Transverse colon (tissue), 4 donors: Measurements from ENCODE around the gene TMEM44. TPM values are rescaled to one million over a fixed set of nuclear protein-coding genes. Genes with fewer than 3 reads are reported as not detected.
A peak's percentile ranks its signal among the peaks of the same experiment; 100 is the strongest.

ENCODE experiments used
- DNase-seq: peaks from one replicate; pipeline ENCODE4 v3.0.0-alpha.2; 2019
- H3K27ac ChIP-seq, 4 donors: fragments of 200-600 bp; sonication (generic); 2 replicates each; pipeline ENCODE4 v1.5.1; 2016 to 2018; ENCODE audit warnings: inconsistent platforms in 4 of 4
- H3K27me3 ChIP-seq: fragments of 200-600 bp; sonication (generic); 2 replicates; pipeline ENCODE4 v1.5.1; 2017; ENCODE audit warnings: inconsistent platforms
- H3K36me3 ChIP-seq, 4 donors: fragments of 200-600 bp; sonication (generic); 2 replicates each; pipeline ENCODE4 v1.5.1; 2017 to 2019; ENCODE audit warnings: inconsistent platforms in 4 of 4
- H3K4me1 ChIP-seq, 4 donors: fragments of 200-600 bp; sonication (generic); 2 replicates each; pipeline ENCODE4 v1.5.1; 2017 to 2020; ENCODE audit warnings: inconsistent platforms in 4 of 4
- H3K4me3 ChIP-seq, 4 donors: fragments of 200-600 bp; sonication (generic); 1 replicate in 1 of 4; 2 replicates in 3 of 4; pipeline versions ENCODE4 v1.5.1 to v1.6.1; 2017 to 2019; ENCODE audit warnings: inconsistent platforms in 4 of 4
- H3K9me3 ChIP-seq, 2 donors: fragments of 200-600 bp; sonication (generic); 2 replicates each; pipeline ENCODE4 v1.5.1; 2017 to 2019; ENCODE audit warnings: inconsistent platforms in 2 of 2
- EP300 ChIP-seq: sonication (generic); formaldehyde crosslinking; IDR thresholded peaks from one replicate; pipeline ENCODE4 v1.6.1; 2017; ENCODE audit warnings: antibody characterized with exemption, low read depth
- POLR2A ChIP-seq: fragments of 450-650 bp; IDR thresholded peaks from one replicate; pipeline ENCODE4 v1.6.1; 2016; ENCODE audit warnings: antibody characterized with exemption, mild to moderate bottlenecking, moderate library complexity
- POLR2AphosphoS5 ChIP-seq, 3 donors: sonication (generic); formaldehyde crosslinking; IDR thresholded peaks; one replicate each; pipeline ENCODE4 v1.6.1; 2016; ENCODE audit warnings: antibody characterized with exemption in 3 of 3
- WGBS, 2 donors: methylation state at CpG; one replicate each; pipeline ENCODE4 v1.1.5; 2018; ENCODE audit warnings: low coverage in 1 of 2; 5-methylcytosine and 5-hydroxymethylcytosine counted together
- in situ Hi-C, 4 donors: fragments of 200-750 bp; cut with MboI; loops; one replicate each; pipeline versions ENCODE4 v1.15.0 to v1.15.1; 2017; ENCODE audit warnings: low sequenced_read_pairs in 3 of 4, low pct_ligation_motif_present in 1 of 4, low pct_unique_long_range_greater_than_20kb in 1 of 4
- intact Hi-C: fragments of 100-400 bp; cut with DNase I; formaldehyde crosslinking; loops from one replicate; pipeline ENCODE4 v1.15.1; 2023; ENCODE audit warnings: low total_unique reads
- total RNA-seq, 4 donors: library from RNA; depleted of rRNA; stranded (reverse); fragments of >200 nt; gene quantifications; one replicate each; pipeline ENCODE4 v1.1.0, GENCODE V29; 2016
- TF ChIP-seq, protein P1 (sequence below), 5 experiments: fragments of 200-600 bp in 3 of 5; fragments of 450-650 bp in 2 of 5; sonication (generic) in 3 of 5; IDR thresholded peaks; 1 replicate in 2 of 5; 2 replicates in 3 of 5; pipeline ENCODE4 v1.5.1; 2016 to 2017; ENCODE audit warnings: antibody characterized with exemption in 5 of 5, inconsistent platforms in 3 of 5, mild to moderate bottlenecking in 2 of 5, moderate library complexity in 1 of 5

Gene TMEM44
- total RNA-seq, 4 donors from 2014 or later, result 52.0 to 101 (median 58.8) TPM

DNA sequence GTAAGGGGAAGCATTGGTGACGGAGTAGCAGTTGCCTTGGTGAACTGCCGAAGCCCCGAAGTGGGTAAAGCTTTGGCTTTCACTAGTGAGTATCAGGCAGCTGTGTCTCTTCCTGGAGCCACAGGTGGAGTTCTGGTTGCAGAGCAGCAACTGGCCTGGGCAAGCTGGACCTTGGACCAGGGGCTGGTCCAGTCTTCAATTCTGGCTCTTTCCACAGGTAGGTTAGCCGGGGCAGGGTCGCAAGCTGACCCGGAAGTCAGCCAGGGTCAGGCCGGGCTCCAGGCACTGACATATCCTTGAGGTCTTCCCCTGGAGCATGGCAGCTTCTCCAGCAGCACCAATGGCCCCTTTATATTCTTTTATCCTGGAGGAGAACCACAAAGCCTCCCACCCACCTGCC, 73.2 kb downstream of the TMEM44 start:
- Histone ChIP-seq H3K4me3 (no peak overlapping the region), H3K27ac (no peak overlapping the region), H3K27me3 (no peaks in the 10 kb centered on the region), H3K36me3 (no peaks in the 10 kb centered on the region), H3K9me3 (no peaks in the 10 kb centered on the region), H3K4me1 (no peaks in the 10 kb centered on the region)
- no peak for DNase-seq
- WGBS, 2 donors, result 96% methylated on average over 7 of the region's 7 CpGs; no CpG with 5 or more reads in 1 of the 2 donors
- no peak for TF ChIP-seq EP300
- no peak for TF ChIP-seq POLR2A
- TF ChIP-seq, protein P1, sequence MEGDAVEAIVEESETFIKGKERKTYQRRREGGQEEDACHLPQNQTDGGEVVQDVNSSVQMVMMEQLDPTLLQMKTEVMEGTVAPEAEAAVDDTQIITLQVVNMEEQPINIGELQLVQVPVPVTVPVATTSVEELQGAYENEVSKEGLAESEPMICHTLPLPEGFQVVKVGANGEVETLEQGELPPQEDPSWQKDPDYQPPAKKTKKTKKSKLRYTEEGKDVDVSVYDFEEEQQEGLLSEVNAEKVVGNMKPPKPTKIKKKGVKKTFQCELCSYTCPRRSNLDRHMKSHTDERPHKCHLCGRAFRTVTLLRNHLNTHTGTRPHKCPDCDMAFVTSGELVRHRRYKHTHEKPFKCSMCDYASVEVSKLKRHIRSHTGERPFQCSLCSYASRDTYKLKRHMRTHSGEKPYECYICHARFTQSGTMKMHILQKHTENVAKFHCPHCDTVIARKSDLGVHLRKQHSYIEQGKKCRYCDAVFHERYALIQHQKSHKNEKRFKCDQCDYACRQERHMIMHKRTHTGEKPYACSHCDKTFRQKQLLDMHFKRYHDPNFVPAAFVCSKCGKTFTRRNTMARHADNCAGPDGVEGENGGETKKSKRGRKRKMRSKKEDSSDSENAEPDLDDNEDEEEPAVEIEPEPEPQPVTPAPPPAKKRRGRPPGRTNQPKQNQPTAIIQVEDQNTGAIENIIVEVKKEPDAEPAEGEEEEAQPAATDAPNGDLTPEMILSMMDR (IDR thresholded peaks at IDR 0.05), result no peak
- no peak for TF ChIP-seq POLR2AphosphoS5 (IDR thresholded peaks at IDR 0.05)
- intact Hi-C loops (no loop called here), in situ Hi-C loops (no loop called here)

DNA sequence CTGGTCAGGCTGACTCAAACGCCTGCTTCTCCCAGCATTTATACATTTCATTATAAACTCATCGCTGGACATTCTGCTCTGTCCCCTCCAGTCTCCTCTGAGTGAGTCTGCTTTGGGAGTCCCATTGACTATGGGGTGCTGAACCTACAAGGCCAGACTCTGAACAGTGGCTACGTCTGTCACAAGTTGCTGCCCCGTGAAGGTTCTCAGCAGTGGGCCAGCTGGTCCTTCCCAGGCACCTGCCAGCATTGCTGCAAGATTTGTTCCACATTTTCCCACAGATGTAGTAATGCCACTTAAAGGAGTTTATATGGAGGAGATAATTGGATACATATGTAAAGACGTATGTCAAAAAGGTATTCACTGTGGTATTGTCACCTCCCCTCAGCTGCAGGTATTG, 73.7 kb downstream of the TMEM44 start:
- no peak overlapping the region for H3K4me3 ChIP-seq
- DNase-seq, result no peak
- TF ChIP-seq EP300 (no peak), POLR2A (no peak), POLR2AphosphoS5 (IDR thresholded peaks at IDR 0.05) (no peak)
- TF ChIP-seq, protein P1 (IDR thresholded peaks at IDR 0.05), result no peak
- no peaks in the 10 kb centered on the region for H3K9me3 ChIP-seq
- WGBS, 2 donors, result 95 to 97% methylated on average over 5 of the region's 5 CpGs
- intact Hi-C loops (loop anchor here (10.0 kb wide), 1 partner anchor 955 kb away; no protein-coding TSS in a partner anchor), in situ Hi-C loops (no loop called here)
- H3K4me1 ChIP-seq, result no peaks in the 10 kb centered on the region
- H3K27ac ChIP-seq, result no peak overlapping the region
- no peaks in the 10 kb centered on the region for H3K27me3 ChIP-seq
- no peaks in the 10 kb centered on the region for H3K36me3 ChIP-seq

DNA sequence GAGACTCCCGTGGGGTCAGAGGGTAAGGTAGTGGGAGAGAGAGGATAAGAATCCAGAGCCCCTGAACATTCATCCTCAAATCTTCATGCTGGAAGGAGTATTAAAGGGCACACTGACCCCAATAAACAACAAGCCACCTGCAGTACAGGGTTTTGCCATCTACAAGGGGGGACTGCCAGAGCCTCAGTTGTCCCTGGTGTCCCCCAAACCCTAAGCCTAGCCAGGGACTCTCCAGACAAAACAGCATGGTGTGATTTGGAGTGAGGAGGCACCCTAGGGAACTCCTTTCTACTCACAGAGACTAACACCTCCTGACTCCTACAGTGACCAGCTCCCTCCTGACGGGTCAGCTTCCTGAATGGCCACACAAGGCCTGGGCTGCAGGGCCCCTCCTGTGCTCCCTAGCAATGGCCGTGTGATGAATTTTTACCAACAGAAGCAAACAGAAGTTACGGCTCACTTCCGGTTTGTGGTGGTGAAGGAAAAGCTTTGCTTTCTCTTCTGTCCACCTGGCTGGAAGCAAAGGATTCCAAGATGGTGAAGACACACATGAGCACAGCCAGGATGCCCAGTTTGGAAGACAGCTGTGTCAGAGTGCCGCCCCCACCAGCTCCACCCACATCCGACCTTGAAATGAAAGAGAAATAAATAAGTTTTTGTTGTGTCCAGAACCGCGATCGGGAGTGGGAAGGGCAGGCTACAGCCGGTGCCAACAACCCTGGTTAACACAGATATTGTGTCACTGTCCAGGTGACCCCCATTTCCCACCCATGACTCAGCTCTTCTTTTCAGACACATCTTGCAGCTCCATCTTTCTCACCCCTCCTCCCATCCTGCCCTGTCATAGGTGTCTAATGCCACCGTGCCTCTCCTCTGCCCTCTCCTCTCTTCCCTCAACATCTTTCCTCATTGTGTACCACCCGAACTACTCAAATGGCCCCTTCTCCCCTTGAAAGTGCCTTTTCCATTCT, 76.8 kb downstream of the TMEM44 start:
- intact Hi-C loops, result loop anchor here (10.0 kb wide), 1 partner anchor 958 kb away; no protein-coding TSS in a partner anchor
- H3K4me1 ChIP-seq, result no peaks in the 10 kb centered on the region
- no peaks in the 10 kb centered on the region for H3K9me3 ChIP-seq
- 31 to 47% methylated on average over 11 to 13 of the region's 13 CpGs for WGBS, 2 donors
- no peaks in the 10 kb centered on the region for H3K27me3 ChIP-seq
- peak; percentile 17 for DNase-seq
- in situ Hi-C loops, result no loop called here
- peak overlapping the region in 3 of 4 donors; percentile 10 to 28 (median 21) for H3K4me3 ChIP-seq
- TF ChIP-seq POLR2A, result no peak
- TF ChIP-seq, protein P1 (IDR thresholded peaks at IDR 0.05), result no peak
- TF ChIP-seq POLR2AphosphoS5 (IDR thresholded peaks at IDR 0.05), result no peak
- no peak for TF ChIP-seq EP300
- H3K27ac ChIP-seq, result no peak overlapping the region
- H3K36me3 ChIP-seq, result no peaks in the 10 kb centered on the region

DNA sequence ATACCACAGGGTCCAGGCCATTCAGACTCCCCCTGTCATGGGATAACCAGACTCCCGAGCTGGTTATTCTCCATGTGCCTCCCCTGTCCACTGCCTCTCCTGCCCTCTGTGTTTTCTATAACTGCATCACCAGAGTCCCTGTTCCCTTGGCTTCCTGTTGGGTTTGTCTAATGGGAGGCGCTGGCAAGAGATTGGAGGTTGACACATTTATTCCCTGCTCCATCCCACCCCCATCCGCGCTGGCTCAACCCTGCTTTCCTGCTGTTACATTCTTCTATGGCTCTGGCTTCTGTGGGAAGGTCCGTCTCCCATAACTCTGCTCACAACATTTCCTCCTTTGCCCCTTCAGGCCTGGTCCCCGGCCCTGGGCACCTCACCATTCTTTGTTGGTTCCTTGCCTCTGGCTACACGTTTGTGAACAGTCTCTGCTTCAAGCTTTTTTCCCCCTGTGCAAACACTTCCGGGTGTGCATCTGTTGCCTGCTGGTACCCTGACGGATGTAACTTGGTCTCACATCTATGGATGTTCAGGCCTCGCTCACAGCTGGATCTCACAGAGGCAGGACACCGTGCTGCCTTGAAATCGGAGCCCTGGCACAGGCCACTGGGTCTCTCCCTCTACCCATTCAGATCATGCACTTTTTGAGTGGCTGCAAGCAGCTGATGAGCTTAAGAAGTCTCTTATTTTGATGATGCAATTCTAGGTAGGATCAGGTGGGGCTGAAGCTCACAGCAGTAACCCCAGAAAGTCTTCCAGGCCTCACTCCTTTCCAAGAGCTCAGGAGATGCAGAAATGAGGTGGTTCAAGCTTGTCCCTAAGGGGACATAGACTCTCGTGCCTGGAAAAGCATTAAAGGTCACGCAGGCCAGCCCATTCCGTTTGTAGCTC, 77.8 kb downstream of the TMEM44 start:
- H3K4me1 ChIP-seq, result no peaks in the 10 kb centered on the region
- H3K4me3 ChIP-seq, result no peak overlapping the region
- no peaks in the 10 kb centered on the region for H3K9me3 ChIP-seq
- no peaks in the 10 kb centered on the region for H3K27me3 ChIP-seq
- intact Hi-C loops, result loop anchor here (10.0 kb wide), 1 partner anchor 959 kb away; no protein-coding TSS in a partner anchor
- TF ChIP-seq POLR2A, result no peak
- TF ChIP-seq, protein P1 (IDR thresholded peaks at IDR 0.05), result no peak
- TF ChIP-seq EP300, result no peak
- no peak for TF ChIP-seq POLR2AphosphoS5 (IDR thresholded peaks at IDR 0.05)
- in situ Hi-C loops, result no loop called here
- H3K27ac ChIP-seq, result no peak overlapping the region
- no peak for DNase-seq
- no peaks in the 10 kb centered on the region for H3K36me3 ChIP-seq
- WGBS, 2 donors, result 85 to 88% methylated on average over 9 to 15 of the region's 15 CpGs
